ENCODE data around the gene PPP5C. TPM values are rescaled to one million over a fixed set of nuclear protein-coding genes. Genes with fewer than 3 reads are reported as not detected.

The PPP5C gene
- total RNA-seq, 4 donors from 2014 or later, result 33.8 to 51.3 (median 43.2) TPM

DNA sequence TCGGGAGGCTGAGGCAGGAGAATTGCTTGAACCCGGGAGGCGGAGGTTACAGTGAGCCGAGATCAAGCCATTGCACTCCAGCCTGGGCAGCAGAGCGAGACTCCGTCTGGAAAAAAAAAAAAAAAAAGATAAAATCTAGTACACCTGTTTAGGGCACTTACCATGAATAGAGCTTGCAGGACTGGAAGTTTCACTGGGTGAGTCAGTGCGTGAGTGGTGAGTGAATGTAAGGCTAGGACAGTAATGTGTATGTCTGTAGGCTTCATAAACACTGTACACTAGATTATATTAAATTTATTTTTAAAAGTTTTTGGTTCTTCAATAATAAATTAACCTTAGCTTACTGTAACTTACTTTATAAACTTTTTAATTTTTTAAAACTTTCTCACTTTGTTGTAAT lies 22.9 kb downstream of the PPP5C start:
- no peak for DNase-seq
- Histone ChIP-seq H3K36me3 (peaks cover 0 to 43% (median 0%) of the 10 kb centered on the region in 3 donors), H3K27ac (peak overlapping the region in 2 of 4 donors; percentile 89 to 93), H3K27me3 (no peaks in the 10 kb centered on the region), H3K4me3 (no peak overlapping the region), H3K4me1 (peaks cover 38 to 77% (median 42%) of the 10 kb centered on the region in 3 donors), H3K9me3 (no peaks in the 10 kb centered on the region)
- TF ChIP-seq, protein P1, sequence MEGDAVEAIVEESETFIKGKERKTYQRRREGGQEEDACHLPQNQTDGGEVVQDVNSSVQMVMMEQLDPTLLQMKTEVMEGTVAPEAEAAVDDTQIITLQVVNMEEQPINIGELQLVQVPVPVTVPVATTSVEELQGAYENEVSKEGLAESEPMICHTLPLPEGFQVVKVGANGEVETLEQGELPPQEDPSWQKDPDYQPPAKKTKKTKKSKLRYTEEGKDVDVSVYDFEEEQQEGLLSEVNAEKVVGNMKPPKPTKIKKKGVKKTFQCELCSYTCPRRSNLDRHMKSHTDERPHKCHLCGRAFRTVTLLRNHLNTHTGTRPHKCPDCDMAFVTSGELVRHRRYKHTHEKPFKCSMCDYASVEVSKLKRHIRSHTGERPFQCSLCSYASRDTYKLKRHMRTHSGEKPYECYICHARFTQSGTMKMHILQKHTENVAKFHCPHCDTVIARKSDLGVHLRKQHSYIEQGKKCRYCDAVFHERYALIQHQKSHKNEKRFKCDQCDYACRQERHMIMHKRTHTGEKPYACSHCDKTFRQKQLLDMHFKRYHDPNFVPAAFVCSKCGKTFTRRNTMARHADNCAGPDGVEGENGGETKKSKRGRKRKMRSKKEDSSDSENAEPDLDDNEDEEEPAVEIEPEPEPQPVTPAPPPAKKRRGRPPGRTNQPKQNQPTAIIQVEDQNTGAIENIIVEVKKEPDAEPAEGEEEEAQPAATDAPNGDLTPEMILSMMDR (IDR thresholded peaks at IDR 0.05), result no peak
- no peak for TF ChIP-seq POLR2A (IDR thresholded peaks at IDR 0.05)
- intact Hi-C loops (cut with DNase I), result no loop called here
- WGBS, 2 donors, result 50 to 66% methylated on average over 5 to 7 of the region's 7 CpGs

DNA sequence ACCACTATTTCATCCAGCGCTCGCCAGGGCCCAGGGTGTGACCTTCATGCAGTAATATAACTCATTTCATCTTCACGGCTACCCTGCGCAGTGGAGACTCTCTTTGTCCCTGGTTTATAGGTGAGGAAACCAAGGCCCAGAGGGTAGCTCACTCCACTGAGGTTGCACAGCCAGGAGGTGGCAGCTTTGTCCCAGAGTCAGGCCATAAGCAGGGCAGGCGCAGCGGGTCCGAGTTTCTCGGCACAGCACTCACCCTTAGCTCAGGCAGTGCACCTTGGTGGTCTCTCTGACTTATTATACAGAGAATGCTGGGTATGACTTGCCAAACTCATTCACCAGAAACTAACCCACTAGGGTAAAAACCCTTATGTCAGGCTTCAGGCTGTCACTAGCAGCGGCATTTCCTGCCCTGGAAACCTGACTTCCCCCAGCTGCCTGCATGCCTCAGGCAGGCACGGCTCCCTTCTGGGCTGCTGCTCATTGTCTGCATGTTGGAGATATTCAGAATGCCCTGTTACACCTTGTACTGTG lies 24.5 kb downstream of the PPP5C start:
- intact Hi-C loops (cut with DNase I), result no loop called here
- H3K4me1 ChIP-seq, result peaks cover 38 to 74% (median 42%) of the 10 kb centered on the region in 3 donors
- no peak for DNase-seq
- H3K4me3 ChIP-seq, result no peak overlapping the region
- peak overlapping the region; percentile 3 to 93 (median 86) for H3K27ac ChIP-seq
- no peaks in the 10 kb centered on the region for H3K27me3 ChIP-seq
- 54 to 60% methylated on average over 9 of the region's 10 CpGs for WGBS, 2 donors
- TF ChIP-seq, protein P1 (IDR thresholded peaks at IDR 0.05), result no peak
- TF ChIP-seq POLR2A (IDR thresholded peaks at IDR 0.05), result no peak
- H3K36me3 ChIP-seq, result peaks cover 2 to 40% (median 7%) of the 10 kb centered on the region in 3 donors
- no peaks in the 10 kb centered on the region for H3K9me3 ChIP-seq

DNA sequence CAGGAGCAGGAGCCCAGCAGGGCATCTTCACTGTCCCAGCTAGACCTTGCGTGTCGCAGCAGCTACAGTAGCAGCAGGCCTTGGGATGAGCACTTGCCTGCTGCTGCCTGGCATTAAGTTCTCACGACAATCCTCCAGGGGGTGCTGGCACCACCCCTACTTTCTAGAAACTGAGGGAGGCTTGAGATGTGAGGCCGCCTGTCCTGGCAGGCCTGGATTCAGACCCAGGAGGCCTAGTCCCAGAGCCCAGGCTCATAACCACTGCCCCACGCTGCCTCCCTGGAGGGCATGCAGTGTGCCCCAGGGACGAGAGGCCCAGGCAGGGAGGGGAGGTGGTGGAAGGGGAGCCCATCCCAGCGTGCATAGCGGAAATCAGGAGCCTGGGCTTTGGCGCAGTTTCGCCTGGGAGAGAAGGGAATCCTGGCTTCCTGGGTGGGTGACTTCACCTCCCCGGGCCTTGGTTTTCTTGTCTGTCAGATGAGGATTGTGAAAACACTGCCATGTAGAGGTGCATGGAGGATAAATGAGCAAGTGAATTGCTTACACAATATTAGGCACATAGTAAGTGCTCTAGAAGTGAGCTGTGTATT lies 26.1 kb downstream of the PPP5C start:
- no peak for DNase-seq
- Histone ChIP-seq H3K36me3 (peaks cover 10 to 40% (median 13%) of the 10 kb centered on the region in 3 donors), H3K4me3 (peak overlapping the region in 1 of 4 donors; percentile 37), H3K4me1 (peaks cover 38 to 80% (median 45%) of the 10 kb centered on the region in 3 donors), H3K27me3 (no peaks in the 10 kb centered on the region), H3K9me3 (no peaks in the 10 kb centered on the region), H3K27ac (peak overlapping the region; percentile 84 to 93 (median 88))
- 11 to 41% methylated on average over 3 to 9 of the region's 11 CpGs for WGBS, 2 donors
- TF ChIP-seq, protein P1 (IDR thresholded peaks at IDR 0.05), result peak in 4 of 6 experiments; percentile 7 to 64 (median 38)
- TF ChIP-seq POLR2A (IDR thresholded peaks at IDR 0.05), result no peak
- intact Hi-C loops (cut with DNase I), result no loop called here

DNA sequence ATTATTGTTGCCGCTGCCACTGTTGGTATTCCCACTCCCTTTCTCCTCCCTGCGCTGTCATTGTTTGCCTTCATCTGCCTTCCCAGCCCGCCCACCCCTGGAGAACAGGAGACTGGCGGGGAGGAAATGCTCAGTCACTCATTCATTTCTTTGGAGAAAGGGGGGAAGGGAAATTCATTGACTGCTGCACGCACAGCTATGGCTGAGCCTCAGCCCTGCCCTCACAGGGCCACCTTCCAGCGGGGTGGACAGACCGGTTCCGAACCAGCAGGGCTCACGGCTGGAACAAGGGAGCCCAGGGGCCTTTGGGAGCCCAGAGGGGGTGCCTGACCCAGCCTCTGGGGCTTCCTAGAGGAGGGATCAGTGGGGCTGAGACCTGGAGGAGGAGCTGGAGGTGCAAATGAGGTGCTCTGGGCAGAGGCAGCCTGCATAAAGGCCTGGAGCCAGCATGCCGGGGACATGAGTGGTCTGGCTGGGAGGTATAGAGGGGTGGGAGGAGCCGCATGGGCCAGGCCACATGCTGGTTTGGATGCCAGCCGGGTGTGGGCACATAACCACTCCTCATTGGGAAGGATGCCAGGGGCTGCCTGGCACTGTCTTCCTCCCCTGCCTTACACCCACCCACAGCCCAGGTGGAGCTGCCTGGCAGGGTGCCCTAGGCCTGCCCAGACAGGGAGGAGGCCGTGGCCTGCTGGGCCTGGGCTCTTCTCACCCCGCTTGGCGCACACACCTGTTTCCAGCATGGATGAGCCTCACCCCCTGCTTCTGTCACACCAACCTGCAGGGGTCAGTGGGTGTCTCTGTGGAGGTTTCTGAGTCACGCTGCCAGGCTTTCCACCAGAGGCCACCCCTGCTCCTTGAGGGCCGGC lies 26.8 kb downstream of the PPP5C start:
- intact Hi-C loops (cut with DNase I), result no loop called here
- WGBS, 2 donors, result 24 to 38% methylated on average over 7 of the region's 17 CpGs
- Histone ChIP-seq H3K9me3 (no peaks in the 10 kb centered on the region), H3K36me3 (peaks cover 10 to 37% (median 13%) of the 10 kb centered on the region in 3 donors), H3K27ac (peak overlapping the region; percentile 84 to 93 (median 88)), H3K4me3 (peak overlapping the region in 1 of 4 donors; percentile 37), H3K4me1 (peaks cover 38 to 80% (median 45%) of the 10 kb centered on the region in 3 donors), H3K27me3 (no peaks in the 10 kb centered on the region)
- TF ChIP-seq, protein P1 (IDR thresholded peaks at IDR 0.05), result peak in 3 of 6 experiments; percentile 6 to 24 (median 6)
- no peak for TF ChIP-seq POLR2A (IDR thresholded peaks at IDR 0.05)
- peak; percentile 31 for DNase-seq
